Coronary artery (tissue), 2 donors: Measurements from ENCODE around the gene CDC42BPA.

Experiments
- DNase-seq: peaks from one replicate; pipeline ENCODE4 v3.0.0-alpha.2; 2017; ENCODE audit warnings: low spot score
- H3K27ac ChIP-seq, 2 donors: fragments of 200-600 bp; sonication (generic); one replicate each; pipeline ENCODE4 v1.5.1; 2016 to 2019
- H3K4me3 ChIP-seq: fragments of 200-600 bp; sonication (generic); 2 replicates; pipeline ENCODE4 v1.5.1; 2016; ENCODE audit warnings: mild to moderate bottlenecking, moderate library complexity
- TF ChIP-seq, protein P1 (sequence below): fragments of 200-600 bp; sonication (generic); IDR thresholded peaks from one replicate; pipeline ENCODE4 v1.5.1; 2019; ENCODE audit warnings: antibody characterized with exemption

Gene CDC42BPA

DNA sequence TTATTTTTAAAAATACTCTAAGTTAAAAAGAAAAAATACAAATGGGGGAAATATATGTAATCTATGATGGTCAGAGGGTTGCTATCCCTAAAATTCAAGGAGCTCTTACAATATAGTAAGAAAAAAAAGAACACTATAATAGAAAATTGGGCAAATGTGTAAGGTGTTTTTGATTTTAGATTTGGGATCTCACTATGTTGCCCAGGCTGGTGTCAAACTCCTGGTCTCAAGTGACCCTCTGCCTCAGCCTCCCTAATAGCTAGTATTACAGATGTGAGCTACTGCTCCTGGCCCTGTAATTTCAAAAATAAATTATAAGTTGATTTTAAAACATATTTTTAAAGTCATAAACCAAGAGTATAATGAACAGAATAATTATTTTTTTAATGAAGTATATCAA is 45.9 kb downstream of the CDC42BPA start:
- H3K27ac ChIP-seq, result no peak overlapping the region
- TF ChIP-seq, protein P1, sequence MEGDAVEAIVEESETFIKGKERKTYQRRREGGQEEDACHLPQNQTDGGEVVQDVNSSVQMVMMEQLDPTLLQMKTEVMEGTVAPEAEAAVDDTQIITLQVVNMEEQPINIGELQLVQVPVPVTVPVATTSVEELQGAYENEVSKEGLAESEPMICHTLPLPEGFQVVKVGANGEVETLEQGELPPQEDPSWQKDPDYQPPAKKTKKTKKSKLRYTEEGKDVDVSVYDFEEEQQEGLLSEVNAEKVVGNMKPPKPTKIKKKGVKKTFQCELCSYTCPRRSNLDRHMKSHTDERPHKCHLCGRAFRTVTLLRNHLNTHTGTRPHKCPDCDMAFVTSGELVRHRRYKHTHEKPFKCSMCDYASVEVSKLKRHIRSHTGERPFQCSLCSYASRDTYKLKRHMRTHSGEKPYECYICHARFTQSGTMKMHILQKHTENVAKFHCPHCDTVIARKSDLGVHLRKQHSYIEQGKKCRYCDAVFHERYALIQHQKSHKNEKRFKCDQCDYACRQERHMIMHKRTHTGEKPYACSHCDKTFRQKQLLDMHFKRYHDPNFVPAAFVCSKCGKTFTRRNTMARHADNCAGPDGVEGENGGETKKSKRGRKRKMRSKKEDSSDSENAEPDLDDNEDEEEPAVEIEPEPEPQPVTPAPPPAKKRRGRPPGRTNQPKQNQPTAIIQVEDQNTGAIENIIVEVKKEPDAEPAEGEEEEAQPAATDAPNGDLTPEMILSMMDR, result no peak
- H3K4me3 ChIP-seq, result no peak overlapping the region
- DNase-seq, result no peak

DNA sequence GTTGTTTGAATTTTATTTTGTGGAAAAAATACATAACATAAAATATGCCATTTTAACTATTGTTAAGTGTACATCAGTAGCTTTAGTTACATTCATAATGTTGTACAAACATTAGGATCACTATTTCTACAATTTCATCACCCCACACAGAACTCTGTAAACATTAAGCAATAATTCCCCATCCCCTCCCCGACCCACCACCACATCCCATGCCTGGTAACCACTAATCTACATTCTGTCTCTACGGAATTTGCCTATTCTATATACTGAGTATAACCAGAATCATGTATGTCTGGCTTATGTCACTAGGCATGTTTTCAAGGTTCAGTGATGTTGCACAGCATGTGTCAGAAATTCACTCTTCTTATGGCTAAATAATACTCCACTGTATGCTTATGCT is 47.7 kb downstream of the CDC42BPA start:
- H3K4me3 ChIP-seq, result no peak overlapping the region
- TF ChIP-seq, protein P1, result no peak
- no peak for DNase-seq
- H3K27ac ChIP-seq, result no peak overlapping the region

DNA sequence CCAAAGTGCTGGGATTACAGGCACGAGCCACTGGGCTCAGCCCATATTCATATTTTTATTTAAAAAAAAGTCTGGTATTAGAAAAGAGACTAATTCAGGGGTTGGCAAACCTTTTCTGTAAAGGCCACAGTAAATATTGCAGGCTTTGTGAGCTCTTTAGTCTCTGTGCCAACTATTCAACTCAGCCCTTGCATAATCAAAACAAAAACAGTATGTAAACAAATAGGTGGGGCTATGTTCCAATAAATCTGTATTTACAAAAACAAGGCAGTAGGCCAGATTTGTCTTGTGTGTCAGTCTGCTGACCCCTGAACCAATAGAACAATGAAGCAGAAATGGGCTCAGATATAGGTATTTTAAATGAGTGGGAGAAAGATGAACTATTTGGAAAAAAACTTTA is 49.3 kb downstream of the CDC42BPA start:
- Histone ChIP-seq H3K27ac (no peak overlapping the region), H3K4me3 (no peak overlapping the region)
- TF ChIP-seq, protein P1, result no peak
- DNase-seq, result no peak

DNA sequence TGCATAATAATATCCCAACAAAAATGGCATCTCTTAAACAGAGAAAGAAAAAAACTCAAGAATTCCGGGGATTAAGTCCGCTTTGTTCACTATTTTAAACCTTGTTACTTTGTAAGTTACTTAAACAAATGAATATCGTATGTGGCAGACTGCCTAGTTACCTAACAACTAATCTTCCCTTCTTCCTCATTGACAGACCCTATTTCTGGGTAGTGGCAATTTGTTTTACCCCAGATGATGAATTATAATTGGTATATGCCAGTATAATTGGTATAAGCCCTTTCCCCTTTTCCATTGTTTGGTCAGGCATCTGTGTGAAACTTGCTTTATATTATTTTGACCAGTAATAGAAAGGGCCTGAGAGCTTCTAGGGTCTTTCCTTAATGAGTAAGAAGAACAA is 52.4 kb downstream of the CDC42BPA start:
- H3K27ac ChIP-seq, result no peak overlapping the region
- no peak for DNase-seq
- TF ChIP-seq, protein P1, result no peak
- no peak overlapping the region for H3K4me3 ChIP-seq

DNA sequence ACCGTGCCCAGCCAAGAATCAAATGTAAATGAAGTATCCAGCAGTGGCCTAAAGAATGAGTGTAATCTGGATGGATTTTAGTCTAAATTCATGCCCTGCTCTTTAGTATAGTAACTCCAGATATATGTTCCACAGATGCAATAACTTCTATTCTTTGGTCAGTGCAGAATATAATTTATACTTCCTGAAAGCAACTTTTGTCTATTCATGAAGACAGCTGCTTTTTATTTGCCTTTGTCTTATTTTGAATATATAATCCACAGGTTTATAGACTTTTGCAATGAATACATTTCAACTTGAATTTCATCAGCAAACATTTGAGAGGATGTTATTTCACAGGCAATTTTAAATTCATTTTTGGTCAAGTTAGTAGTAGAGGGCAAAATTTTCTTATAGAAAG is 54.4 kb downstream of the CDC42BPA start:
- Histone ChIP-seq H3K27ac (no peak overlapping the region), H3K4me3 (no peak overlapping the region)
- TF ChIP-seq, protein P1, result no peak
- DNase-seq, result no peak

DNA sequence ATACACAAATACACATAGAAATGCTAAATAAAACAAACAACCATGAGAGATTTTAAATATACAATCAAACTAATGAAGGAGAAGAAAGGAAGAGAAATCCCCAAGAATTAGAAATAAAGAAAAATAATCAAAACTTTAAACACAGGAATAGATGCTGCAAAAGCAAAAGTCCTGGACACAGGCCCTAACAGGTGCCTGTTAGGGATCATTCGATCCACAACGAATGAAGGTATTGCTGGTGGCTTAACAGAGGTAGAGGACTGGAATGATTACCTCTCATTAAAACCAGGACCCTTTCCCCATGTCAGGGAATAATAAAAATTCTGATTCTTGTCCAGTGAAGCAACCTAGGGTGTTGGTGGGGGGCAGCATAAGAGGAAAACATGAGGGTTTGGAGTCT is 56.8 kb downstream of the CDC42BPA start:
- Histone ChIP-seq H3K4me3 (no peak overlapping the region), H3K27ac (no peak overlapping the region)
- DNase-seq, result no peak
- TF ChIP-seq, protein P1, result no peak

DNA sequence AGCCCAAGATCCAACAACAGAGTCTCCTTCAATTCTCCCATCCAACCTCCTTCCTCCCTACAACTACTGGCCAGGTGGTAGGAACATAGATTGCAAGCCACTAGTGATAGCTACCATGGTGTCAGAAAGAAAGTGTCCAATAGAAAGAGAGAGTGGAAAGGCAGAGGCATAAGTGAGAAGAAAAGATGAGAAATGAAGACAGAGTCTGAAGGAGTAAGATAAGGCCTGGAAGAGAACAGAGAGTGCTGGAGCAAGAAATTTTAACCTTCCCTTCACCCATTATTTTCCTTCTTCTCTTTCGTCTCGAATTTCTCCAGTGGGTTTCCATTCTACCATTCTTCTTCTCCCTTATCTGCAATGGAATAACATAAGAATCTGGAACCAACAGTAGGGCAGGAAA is 57.9 kb downstream of the CDC42BPA start:
- TF ChIP-seq, protein P1, result no peak
- Histone ChIP-seq H3K4me3 (no peak overlapping the region), H3K27ac (no peak overlapping the region)
- no peak for DNase-seq
